A172 (cell line): ENCODE data around the gene GRIN3A. TPM values are rescaled to one million over a fixed set of nuclear protein-coding genes. Genes with fewer than 3 reads are reported as not detected.

Source experiments
- DNase-seq: peaks from one replicate; pipeline ENCODE4 v3.0.0-alpha.2; 2015; ENCODE audit warnings: low spot score
- total RNA-seq: library from RNA; depleted of rRNA; stranded (reverse); fragments of >200 nt; shearing (Covaris generic); gene quantifications from 2 replicates; pipeline ENCODE4 v1.2.3, GENCODE V29; 2014

GRIN3A gene
- total RNA-seq, 1 experiment from 2014 or later, result not detected

DNA sequence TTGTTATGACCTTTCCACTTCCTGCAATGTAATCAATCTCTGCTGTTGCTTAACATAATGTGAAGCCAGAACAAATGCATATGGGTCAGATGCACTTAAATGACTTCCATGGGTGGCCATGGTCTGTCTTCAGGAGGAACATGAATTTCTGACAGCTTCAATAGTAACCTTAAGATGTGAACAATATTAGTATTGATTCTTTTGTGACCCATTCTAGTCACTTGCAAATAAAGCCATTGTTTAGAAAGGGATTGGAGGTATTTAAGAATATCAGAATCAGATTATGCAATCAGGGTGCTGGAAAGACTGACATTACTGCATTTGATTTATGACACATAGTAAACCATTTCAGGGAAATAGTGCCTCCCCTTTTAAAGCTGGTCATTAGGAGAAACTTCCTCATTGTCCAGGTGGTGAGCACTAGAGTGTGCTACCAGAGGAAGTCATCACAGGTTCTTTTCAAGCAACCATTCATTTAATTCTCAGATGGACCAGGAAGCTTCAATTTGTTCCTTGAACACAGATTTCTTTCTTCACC is 32.1 kb downstream of the GRIN3A start:
- no peak for DNase-seq

DNA sequence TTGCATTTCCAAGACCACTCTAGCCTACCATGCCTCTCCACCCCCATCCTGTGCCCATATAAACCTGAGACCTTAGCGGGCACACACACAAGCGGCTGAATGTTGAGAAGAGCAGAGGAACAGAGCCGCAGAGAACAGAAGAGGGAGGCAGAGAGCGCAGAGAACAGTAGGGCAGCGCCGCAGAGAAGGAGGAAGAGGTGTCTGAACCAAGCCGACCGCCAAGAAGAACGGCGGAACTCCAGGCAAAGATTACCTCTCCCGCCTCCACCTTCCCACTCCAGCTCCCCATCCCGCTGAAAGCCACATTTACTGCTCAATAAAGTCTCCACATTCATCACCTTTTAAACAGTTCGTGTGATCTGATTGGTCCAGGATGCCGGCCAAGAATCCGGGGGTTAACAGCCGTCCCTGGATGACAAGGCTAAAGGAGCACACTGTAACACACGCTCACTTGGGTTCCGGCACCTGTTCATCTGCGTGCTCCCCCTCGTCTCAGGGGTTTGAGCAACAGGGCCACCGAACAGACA is 33.2 kb downstream of the GRIN3A start:
- peak; percentile 30 for DNase-seq

DNA sequence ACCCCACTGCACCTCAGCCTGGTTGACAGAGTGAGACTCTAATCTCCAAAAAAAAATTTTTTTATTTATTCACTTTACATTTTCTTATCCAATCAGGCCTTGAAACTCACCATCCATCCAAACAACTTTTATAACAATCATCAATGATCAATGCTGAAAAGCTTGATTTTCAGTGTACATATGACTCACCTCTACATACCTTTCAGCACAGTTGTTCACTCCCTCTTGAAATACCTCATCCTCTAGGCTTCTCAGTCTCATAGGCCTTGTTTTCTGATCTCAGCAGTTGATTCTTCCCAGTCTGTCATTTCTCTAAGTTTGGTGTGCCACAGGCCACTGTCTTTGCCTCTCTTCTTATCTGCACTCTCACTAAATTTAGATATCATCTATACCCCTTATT is 36.2 kb downstream of the GRIN3A start:
- no peak for DNase-seq

DNA sequence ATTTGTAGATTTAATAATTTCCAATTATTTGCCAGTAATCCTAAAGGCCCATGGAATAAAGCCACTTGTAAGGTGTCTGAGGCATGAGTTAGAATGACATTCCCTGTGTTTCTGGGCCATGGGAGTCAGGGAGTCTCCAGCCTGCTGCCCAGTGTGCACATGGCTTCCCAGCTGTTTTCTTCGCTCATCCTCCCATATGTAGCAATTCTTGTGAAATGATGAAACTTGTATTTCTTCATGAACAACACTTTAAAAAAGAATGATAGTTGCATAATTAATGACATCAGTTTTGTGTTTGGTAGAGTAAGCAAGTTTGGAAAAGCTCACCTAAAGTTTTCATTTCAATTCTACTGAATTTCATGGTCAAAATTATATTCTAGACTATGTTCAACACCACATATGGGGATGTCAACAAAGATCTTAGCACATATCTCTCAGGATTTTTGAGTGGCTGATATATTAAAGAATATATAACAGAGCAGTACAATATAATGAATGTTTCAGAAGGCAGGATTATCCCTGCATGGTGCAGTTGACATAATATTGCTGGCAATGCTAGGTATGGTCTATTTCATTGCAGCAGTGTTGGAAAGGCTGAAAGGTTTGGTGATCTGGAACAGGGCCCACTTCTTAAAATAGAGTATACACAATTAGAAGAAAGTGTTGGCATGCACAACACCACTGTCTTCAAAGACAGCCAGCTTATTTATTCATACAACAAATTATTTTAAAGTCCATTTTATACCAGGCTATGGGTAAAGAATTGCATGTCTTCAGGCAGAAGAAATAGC is 44.7 kb downstream of the GRIN3A start:
- DNase-seq, result no peak

DNA sequence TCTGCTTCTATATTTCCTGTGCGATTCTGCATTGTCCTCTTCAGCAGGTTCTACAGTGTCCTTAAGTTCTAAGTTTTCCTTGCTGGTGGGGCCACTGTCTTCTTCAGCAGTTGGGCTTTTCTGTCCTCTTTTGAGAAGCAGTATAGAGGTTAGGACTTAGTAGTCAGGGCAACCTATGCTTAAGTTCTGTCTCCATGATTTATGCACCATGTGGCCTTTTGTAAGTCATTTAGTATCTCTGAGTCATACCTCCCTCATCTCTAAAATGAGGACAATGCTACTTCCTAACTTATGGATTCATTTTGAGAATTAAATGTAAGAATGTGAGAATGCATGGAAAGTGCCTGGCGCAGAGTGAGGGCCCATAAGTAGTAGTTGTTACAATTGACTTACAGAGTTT is 46.8 kb downstream of the GRIN3A start:
- peak; percentile 30 for DNase-seq

DNA sequence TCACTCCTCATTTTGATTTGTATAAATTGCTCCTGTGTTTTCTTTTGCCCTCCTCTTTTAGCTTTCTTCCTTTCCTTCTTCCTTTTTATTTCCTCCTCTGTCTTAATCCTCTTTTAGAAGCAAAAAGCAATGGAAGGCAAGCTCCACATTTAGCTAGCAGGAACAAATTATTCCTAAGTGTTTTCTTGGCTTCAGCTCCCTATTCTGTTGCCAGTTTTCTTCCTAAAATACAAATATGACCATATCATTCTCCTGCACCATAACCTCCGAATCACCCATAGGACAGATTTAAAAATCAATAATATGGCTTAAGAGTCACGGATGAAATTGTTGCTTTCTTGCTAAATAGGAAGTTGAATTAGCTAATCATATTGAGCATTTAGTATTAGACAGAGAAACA is 49.4 kb downstream of the GRIN3A start:
- no peak for DNase-seq

DNA sequence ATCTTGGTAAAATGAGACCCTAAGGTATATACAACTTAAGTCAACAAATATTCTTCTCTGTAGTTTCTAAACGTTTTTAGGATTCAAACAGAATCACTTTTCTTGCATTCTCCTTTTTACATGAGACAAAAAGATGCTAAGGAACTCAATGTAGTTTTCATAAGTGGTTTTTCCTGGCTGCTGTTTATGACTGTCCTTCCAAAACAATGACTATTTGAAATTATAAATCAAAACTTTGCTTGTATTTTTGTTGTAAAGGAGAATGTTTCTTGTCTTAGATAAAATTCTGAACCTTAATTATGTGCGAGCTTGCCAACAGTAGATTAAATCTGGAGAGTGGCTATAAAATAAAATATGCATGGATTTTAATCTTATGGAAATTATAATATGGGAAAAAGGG is 53.8 kb downstream of the GRIN3A start:
- no peak for DNase-seq

DNA sequence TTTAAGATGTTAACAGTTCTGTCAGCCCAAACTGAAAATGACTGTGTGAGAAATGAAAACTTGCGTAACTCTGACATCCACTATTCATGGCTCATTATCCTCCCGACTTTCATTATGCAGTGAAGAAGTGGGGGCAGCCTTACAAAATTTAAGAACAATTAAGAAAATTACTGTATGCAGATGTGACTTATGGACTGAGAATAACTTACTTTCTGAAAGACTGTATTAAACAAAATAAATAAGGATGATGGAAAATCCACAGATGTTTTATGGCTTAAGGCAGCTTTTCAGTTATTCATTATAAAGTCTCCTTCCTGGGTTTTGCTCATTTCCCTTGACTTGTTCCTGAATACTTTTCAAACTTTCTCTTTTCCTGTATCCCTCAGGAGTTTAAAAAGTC is 55.2 kb downstream of the GRIN3A start:
- no peak for DNase-seq

DNA sequence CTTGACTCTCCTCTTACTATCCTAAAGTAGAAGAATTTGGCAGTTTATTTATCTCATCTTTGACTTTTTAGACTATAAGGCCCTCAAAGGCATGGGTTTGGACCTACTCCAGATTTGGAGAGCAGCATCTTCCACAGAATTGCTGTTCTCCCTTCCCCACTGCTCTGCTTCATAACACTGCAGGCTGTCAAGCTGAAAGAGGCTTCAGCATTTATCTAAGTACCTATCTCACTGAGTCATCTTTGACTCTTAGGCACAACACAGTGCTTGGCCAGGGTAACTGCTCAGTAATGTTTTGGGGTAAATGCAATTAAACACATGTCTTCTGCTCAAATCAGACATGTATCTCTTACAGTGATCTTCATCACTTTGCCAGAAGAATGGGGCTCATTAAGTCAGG is 60.6 kb downstream of the GRIN3A start:
- no peak for DNase-seq

DNA sequence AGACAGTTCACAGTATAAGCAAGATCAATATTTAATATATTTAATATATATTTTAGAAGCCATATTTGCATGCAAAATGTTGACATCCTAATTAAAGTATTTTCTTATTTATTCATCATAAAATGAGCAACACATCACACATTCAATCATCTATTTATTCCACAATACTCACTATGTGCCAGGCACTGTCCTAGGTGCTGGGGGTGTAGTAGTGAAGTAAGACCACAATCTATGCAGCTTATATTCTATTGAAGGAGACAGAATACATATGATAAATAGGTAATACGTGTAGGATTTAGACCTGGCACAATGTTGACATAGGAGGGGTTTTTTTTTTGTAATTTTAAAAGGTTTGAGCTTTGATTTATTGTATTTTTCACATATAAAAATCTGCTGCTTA is 63.1 kb downstream of the GRIN3A start:
- DNase-seq, result no peak

DNA sequence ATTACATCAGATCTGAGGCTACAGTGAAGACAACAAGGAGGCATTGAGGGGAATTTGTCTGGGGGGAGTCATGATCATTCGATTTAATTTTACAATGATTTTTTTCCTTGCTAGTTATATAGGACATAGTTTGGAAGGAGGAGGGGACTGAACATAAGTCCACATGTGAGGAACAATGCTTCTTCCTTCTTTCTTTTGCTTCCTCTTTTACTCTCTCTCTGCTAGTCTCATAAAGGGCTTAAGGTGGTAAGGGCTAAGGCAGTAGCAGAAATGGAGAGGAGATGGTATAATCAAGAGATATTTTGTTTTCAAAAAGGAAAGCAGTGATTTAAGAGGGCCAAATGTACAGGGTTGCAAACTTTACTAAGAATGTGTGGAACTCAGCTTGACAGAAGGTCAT is 64.3 kb downstream of the GRIN3A start:
- no peak for DNase-seq

DNA sequence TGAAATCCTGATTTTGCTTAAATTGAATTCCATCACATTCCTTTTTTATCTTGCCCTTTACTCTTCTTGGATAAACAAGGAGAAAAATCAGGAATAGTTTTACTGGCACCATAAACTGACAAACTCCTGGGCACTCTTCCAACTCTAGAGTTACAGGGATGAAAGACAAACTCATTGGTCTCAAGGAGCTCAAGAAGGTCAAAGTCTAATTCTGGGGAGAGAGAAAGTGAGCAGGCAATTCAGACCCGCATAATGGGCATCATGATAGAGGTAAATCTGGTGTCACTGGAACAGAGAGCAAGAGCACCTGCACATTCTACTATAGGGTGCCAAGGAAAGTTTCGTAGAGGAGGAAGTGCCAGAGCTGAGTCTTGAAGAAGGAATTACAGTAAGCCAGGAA is 64.8 kb downstream of the GRIN3A start:
- no peak for DNase-seq

DNA sequence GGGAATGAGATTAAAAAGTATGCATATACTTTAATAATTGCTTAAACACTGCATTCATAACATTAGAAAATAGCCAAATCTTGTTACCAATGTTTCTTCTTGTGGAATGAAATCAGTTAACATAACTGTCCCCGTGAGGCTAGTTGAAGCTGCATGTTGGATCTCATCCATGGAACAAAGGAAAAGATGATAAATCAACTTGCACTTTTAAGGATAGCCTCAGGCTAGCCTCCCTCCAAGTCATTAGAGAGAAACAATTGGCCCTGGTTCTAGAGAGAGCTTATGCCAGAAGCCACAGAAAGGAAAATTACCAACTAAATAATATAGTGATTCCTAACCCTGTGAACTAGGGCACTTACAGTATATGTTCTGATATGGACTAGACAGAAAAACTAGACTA is 66.9 kb downstream of the GRIN3A start:
- no peak for DNase-seq

DNA sequence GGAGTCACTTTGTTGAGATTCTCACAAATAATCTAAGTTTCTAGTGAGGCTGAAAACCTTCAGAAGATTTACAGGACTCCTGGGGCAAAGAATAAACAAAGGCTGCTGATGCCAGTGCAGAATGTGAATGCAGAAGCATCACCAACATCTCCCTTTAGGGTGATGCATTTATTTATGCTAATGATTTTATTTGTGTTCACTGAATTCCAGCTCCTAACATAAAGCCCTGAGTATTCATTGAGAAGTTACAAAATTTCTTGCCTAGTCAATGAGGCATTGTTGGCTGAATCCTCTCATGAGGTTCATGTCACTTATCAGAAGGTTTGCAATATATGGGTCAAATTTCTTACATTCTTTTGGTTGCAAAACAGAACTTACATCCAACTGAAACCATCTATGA is 70.0 kb downstream of the GRIN3A start:
- DNase-seq, result no peak

DNA sequence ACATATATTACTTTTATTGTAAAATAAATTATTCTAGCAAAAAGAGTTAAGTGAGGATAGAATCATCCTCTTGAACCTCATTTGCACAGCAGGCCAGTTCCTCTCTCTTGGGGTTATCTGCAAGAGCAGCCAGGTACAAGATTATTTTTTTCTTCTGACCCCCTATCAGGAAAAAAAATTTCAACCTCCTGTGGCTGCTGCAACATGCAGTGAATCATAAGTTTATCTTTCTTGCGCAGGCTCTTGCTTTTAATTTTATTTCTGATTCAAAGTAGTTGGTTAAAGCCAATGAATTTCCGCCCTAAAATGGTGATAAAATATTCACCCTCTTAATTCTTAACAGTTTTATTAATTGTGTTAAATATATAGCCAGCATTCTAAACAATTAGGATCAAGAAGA is 74.0 kb downstream of the GRIN3A start:
- no peak for DNase-seq

DNA sequence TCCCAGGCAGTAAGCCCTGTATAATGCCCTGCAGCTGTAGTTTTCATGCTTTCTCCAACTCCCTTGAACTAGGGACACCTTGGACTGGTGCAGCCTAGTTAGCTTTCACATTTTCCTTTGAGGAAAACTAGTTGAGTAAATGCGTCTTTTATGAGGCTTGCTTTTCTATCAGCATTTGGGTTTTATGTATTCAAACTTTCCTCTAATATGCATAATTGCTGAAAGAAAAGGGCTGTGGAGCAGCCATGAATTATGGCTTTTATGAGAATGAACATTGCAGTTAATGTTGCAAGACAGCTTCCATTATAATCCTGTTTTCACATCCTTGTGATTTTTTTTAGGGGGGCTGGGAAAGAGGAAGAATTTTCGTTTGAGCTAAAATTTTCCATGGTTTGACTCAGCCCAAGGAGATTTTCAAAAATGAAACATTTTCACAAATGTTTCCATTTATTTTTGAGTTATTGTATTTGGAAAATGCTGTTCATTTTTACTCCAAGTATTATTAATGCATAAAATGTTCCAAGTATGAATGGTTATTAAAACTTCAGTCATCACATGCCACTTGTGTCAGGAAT is 85.8 kb downstream of the GRIN3A start:
- no peak for DNase-seq

DNA sequence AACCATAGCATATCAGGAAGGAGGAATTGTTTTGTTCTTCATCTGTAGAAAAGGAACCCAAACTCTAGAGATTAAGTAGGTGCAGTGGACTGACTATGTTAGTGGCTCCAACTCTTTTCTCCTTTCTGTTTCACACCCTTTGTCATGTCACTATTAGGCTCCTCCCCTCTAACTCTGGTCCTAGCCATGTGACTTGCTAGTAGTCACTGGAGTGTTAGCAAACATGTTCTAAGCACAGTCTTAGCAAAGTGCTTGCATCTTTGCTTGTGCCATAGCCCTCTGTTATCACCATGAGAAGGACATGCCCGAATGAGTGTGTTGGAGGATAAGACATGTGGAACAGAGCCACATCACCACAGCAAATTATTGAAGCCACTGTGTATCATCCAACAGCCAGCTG is 88.3 kb downstream of the GRIN3A start:
- DNase-seq, result no peak

DNA sequence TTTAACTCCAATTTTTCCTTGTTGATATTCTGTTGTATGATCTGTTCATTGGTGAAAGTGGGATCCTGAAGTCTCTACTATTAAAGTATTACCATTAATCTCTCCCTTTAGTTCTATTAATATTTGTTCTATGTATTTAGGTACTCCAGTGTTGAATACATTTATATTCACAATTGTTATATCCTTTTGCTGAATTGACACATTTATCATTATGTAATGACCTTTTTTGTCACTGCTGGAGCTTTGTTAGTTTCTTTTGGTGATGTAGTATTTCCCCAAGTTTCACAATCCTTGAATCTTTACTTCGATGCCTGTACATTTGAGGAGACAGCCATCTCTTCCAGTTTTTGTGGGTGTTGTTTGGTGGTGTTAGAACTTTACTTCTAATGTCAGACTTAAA is 90.0 kb downstream of the GRIN3A start:
- no peak for DNase-seq

DNA sequence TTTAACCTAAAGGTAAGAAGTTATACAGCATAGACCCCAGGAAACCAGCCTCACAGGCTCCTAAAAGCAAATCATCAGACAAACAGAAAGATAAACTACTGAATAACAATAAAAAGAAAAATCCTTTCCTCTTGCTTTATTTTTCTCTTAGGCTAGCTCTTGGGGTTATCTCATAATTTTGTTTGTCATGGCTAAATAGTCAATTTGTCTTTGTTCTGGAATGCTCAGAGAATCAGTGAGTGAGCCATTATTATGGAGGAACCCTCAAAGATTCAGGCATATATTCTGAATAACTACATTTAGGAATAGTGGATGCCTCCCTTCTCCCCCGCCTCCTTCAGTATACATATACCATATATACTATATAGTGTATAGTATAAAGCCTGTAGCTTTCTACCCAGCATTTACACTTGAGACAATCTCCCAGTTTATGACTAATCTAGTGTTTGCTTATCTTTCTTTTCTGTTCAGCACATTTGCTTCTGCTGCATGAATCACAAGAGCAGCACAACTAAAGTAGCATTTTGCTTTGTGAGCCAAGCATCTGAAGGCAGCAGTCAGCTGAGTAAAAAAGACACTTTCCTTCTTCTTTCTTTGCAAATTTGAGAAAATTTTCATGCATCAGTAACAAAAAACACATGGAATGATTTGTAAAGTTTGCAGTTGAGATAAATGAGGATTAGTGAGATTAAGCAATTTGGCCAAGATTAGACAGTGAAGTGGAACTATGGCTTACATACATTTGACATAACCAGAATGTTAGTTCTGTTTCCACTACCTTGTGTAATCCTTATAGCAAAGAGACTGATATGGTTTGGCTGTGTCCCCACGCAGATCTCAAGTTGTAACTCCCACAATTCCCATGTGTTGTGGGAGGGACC is 98.4 kb downstream of the GRIN3A start:
- DNase-seq, result no peak

DNA sequence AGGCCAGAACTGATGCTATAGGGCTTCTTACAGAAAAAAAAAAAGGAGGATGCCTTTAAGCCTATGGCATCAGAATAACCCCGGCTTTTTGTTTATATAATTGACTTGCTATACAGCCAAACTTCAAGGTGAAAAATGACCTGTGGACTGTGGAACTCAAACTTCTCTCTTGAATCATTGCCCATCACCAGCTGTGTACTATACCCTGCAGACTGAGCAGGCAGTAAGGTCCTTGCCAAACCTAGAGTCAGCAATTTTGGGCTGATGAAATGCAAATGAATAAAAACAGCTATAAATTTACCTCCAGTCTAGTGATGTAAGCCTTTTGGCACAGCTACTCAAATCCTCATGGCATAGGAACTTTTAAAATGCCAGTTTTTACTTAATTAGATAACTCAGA is 99.1 kb downstream of the GRIN3A start:
- no peak for DNase-seq

DNA sequence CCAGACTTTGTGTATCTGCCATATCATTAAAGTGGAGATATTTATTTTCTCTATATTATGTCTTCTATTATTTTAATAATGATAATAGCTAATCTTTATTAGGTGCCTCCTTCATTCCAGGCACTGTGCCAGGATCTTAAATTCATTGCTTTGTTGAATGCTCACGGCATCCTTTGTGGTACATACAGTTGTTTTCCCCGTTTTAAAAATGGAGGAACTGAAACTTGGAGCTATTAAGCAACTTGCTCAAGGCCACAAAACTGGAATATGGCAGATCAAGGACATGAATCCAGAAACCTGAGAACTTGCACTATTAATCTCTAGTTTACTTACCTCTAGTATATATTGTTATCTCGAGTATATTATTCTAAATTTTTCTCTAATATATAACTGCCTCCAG is 102.2 kb downstream of the GRIN3A start:
- no peak for DNase-seq

DNA sequence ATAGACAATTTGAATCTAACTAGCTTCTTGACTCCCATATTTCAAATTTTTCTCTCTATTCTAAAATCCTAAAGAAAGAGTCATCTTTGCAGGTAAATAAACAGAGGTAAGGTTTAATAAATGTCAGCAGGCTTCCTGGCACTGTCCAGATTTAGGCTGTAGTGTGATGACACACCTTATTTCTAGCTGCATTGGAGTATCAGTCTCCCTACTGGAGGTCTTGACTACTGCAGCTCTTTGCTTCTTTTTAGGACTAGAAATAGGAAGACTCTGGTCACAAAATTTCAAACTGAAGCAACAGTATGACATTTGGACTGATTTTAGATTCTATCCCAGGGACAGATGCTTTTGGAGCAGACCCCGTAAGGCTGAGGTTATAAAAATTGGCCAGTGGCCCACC is 103.0 kb downstream of the GRIN3A start:
- no peak for DNase-seq
